Posterior vena cava (tissue), 2 donors: Measurements from ENCODE around the gene MEGF6. TPM values are rescaled to one million over a fixed set of nuclear protein-coding genes. Genes with fewer than 3 reads are reported as not detected.
A peak's percentile ranks its signal among the peaks of the same experiment; 100 is the strongest.

ENCODE experiments used
- DNase-seq: peaks from one replicate; pipeline ENCODE4 v3.0.0-alpha.2; 2020; ENCODE audit warnings: low spot score
- intact Hi-C, 2 donors: fragments of 100-400 bp; cut with DNase I; formaldehyde crosslinking; loops; one replicate each; pipeline versions ENCODE4 v1.14.1 to v1.14.2; 2022 to 2023
- total RNA-seq, 2 donors: library from RNA; stranded (reverse); fragmentation: NEBNext Ultra II Directional; extraction: Animal tissue kit (Norgen Biotek cat#: 25700); gene quantifications; one replicate each; pipeline ENCODE4 v1.2.1, GENCODE V29; 2021
- donor health status: DM: yes; HTN: yes; CAD: no.
- donor health status: DM: yes; HTN: yes; CAD: no.

MEGF6 gene
- total RNA-seq, 2 donors from 2014 or later = 82.3 to 123 TPM

DNA sequence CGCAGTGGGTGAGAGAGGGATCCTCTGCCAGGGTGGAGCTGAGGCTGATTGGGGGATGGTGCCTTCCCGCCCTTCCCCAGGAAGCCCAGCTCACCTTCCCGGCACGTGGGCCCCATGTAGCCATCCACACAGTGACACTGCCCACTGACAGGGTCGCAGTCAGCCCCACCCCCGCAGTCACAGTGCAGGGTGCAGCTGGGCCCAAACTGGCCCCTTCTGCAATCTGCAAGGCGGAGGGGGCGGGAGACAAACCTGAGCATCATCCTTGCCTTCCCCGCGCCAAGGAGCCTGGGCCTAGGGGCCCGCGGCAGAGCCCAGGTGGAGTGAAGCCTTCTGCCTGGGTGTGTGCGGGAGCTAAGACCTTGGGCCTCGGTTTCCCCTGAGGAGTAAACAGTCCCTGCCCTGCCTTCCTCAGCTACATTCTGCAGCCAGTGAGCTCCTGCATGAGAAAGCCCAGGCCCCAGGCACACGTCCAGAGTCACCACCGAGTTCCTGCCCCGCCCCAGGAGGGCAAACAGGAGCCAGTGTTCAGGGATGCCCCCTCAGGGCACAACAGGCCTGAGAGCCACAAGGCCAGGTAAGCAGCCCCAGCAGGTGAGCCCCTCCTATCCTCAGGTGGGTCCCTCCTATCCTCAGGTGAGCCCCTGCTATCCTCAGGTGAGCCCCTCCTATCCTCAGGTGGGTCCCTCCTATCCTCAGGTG lies 118.6 kb downstream of the MEGF6 start:
- intact Hi-C loops = loop anchor here (2.0 to 10.0 kb wide), 2 partner anchors 72 to 126 kb away; no protein-coding TSS in a partner anchor
- DNase-seq = no peak

DNA sequence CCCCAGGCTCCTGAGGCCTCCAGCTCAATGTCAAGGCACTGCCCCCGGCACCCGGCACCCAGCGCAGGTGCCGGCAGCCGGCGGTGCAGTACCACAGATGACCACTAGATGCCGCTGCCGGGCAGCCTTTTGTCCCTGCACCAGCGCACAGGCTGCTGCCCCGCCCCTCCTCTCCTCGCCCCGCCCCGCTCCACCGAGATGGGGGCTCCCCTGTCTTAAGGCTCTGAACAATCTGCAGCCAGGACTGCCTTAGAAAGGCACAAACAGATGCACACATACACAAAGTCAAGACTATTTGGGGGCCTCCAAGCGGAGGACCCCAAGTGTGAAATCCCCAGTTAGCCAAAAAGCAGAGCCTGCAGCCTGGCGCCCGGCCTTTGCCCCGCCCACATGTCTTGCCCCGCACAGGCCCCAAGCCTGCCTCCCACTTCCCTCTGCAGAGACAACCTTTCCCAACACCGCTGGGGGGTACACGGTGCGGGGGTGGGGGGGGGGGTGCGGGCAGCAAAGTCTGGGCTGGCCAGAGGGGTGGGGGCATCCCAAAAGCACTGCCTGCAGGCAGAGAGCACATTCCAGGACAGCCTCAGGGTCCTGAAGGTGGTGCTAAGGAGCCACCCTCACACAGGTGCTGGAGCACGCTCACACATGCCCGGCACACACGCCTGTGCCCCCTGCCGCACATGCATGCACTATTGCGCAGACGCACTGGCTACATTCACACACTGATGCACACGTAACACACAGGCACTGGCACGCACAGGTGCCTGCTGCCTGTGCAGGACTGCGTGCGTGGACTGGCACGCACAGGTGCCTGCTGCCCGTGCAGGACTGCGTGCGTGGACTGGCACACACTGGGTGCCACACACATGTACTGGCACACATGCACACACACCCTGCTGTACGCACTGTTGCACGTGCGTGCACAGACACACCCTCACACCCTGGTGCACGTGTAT lies 119.7 kb downstream of the MEGF6 start:
- DNase-seq = peak; percentile 93
- intact Hi-C loops = loop anchor here (2.0 to 10.0 kb wide), 3 partner anchors 73 to 131 kb away; no protein-coding TSS in a partner anchor

DNA sequence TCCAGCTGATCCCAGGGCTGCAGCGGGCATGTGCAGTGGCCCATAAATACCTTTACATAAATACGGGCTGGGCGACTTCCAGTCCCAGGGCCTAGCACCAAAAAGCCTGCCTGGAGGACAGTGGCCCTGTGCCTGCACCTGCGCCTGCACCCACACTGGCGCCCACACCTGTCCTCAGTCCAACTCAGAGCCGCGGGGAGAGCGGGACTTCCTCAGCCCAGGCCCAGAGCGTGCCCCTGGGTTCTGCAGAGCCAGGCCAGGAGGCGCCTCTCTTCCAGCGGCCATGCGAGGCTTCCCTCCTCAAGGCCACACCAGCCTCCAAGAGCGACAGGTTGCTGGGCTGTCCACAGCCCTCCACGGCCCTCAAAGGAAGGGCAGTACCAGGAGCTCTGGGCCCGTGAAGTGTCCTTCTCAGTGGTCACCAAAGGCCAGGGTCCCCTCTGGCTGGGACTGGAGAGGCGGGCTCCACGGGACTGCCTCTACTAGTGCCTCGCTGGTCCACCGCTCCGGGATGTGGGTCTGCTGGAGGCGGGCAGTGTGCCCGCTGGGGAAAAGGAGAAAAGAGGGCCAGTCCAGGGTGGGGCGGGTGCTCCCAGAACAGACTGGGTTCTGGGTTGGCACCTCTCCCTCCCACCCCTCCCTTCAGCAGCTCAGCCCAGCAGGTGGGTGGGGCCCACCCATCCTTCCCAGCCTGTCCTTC lies 121.1 kb downstream of the MEGF6 start:
- DNase-seq = no peak
- intact Hi-C loops = loop anchor here in 1 of 2 donors (2.0 to 10.0 kb wide), 2 partner anchors 75 to 133 kb away; no protein-coding TSS in a partner anchor

DNA sequence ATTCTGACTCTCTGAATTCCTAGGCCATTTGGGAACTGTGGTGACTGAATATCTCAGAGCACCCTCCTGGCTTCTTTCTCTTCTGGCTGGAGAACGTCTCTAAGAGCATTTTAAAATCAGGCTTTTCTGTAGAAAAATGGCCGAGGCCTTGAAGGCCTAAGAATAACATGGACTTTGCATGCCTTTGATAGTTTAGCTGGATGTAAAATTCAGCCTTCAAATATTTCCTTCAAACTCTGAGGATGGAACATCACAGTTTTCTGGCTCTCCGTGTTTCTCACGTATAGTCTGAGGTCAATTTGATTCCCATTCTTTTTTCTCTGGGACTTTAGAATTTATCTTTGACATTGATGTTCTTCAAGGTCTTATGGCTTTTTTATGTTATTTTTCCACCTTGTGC lies 122.9 kb downstream of the MEGF6 start:
- intact Hi-C loops = no loop called here
- no peak for DNase-seq

DNA sequence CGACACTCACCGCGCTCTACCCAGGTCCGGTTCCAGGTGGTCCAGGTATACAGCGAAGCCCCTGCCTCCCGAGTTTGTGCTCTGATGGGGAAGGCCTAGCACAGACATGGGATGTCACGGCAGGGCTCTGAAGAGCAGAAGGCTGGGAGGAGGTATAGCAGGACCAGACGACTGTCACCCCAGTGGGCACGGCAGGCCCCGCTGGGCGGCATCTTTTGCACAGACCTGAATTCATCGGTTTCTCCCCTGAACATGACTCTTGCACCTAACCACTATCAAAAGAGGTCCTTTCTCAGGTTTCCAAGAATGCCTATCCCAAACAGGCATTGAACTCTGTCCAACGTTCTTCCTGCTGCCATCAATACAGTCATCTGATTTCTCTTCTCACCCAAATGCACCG lies 126.3 kb downstream of the MEGF6 start:
- intact Hi-C loops = no loop called here
- DNase-seq = no peak

DNA sequence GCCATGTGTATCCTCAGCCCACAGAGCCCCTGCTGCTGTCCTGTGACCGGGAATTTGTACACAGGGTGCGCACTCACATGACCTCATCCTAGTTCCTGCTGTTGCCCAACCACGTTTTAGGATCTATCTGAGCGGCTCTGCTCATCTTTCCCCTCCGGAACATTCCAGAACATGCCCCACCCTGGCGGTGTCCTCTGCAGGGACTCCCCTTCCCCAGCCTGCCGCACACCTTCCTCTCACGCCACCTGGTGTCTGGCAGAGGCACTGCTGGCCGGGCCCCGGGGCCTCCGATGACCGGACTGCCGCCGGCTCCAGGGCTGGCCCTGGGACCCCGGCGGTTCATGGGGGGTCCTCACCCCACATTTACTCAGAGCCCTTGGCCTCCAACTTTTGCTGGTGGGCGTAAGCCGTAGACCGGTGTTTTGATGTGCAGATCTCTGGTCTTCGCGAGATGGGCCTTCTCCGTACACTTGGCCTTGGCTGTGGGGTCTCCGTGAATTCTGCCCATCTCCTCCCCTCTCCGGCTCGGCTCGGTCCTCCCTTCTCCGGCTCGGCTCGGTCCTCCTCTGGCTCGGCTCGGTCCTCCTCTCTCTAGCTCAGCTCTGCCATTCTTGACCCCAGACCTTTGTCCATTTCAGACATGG lies 127.4 kb downstream of the MEGF6 start:
- intact Hi-C loops = no loop called here
- DNase-seq = no peak

DNA sequence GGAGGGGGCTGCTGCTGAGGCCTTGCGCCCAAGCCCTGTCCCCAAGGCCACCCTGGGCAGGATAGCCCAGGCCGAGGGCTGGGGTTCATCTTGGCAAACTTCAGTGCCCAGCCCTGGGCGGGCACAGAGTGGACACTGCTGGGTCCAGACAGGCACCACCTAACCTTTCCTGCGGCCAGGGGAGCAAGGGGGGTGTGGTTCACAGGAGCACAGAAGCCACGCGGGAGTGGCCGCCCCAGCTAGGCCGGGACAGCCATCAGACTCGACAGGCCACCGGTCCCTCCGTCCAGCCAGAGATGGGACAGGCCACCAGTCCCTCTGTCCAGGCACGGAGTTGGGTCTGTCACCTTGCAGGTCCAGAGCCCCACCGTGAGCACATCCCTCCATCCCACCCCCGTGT lies 127.9 kb downstream of the MEGF6 start:
- no peak for DNase-seq
- intact Hi-C loops = no loop called here

DNA sequence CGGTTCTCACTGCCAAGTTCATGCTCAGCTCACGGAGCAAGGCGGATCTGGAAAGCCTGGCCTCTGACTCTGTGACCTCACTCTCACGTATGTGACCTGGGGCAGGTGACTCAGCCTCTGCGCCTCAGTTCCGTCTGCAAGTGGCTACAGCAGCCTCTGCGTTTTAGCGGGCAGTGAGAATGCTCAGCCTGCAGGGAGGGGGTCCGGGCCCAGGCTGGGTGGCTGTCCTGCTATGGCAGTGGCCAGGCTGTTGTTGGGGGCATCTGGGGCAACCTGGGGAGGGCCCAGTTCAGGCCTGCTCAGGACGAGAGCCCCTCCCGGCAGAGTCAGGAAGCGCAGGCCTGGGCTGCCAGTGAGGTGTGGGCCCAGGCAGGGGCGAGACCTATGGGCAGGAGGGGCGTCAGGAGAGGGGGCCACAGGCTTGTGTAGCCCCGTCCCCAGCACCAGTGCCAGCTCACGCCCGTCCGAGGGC lies 128.9 kb downstream of the MEGF6 start:
- intact Hi-C loops = no loop called here
- no peak for DNase-seq

DNA sequence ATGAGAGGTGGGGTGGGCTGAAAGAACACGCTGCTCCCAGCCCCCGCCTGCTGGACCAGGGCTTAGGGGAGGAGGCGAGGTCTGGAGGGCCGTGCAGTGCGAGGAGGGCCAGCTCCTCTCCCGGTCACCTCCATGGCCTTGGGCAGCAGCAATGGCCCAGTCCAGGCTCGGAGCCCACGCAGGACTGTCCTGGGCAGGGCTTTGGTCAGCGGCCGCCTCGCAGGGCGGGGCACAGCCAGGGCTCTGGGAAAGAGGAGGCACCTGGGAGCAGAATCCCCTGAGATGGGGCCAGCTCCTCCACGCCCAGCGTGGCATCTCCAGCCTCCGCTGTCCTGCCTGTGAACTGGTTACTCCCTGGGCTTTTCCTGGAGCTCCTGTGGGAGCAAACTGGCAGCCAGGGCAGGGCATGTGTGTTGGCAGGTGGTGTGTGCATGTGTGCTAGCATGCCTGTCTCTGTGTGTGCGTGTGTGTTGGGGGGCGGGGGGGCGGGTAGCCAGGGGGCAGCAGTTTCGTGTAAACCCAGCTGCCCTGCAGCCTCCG lies 129.4 kb downstream of the MEGF6 start:
- no peak for DNase-seq
- intact Hi-C loops = no loop called here

DNA sequence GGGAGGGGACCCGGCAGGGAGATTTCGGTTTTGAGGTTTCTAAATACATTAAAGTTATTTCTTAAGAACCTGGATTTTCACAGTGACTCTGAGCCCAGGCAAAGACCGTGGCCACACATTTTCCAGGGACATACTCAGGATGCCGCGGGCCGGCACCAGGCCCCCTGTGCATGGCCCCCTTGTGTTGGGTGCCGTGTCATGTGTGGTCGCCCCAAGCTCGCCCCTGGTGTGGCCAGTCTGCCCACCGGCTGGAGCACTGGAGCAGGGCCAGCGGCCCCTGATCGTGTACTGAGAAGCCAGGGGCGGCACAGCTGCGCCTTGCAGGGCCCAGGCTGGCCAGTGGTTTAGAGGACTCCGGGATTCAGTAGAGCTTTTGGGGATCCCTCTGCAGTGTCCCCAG lies 130.3 kb downstream of the MEGF6 start:
- DNase-seq = no peak
- intact Hi-C loops = no loop called here

DNA sequence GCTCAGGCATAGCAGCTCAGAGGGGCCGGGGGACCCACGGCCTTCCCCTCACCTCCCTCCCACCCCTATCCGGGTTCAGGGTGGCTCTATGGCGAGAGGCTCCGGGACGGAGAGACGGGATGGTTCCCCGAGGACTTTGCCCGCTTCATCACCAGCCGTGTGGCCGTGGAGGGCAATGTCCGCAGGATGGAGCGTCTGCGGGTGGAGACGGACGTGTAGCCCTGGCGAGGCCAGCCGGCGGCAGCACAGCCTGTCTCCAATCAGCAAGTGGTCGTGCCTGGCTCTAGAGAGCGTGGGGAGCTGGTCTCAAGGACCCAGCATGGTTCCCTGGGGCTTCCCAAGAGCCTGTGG lies 131.0 kb downstream of the MEGF6 start:
- no peak for DNase-seq
- intact Hi-C loops = no loop called here

DNA sequence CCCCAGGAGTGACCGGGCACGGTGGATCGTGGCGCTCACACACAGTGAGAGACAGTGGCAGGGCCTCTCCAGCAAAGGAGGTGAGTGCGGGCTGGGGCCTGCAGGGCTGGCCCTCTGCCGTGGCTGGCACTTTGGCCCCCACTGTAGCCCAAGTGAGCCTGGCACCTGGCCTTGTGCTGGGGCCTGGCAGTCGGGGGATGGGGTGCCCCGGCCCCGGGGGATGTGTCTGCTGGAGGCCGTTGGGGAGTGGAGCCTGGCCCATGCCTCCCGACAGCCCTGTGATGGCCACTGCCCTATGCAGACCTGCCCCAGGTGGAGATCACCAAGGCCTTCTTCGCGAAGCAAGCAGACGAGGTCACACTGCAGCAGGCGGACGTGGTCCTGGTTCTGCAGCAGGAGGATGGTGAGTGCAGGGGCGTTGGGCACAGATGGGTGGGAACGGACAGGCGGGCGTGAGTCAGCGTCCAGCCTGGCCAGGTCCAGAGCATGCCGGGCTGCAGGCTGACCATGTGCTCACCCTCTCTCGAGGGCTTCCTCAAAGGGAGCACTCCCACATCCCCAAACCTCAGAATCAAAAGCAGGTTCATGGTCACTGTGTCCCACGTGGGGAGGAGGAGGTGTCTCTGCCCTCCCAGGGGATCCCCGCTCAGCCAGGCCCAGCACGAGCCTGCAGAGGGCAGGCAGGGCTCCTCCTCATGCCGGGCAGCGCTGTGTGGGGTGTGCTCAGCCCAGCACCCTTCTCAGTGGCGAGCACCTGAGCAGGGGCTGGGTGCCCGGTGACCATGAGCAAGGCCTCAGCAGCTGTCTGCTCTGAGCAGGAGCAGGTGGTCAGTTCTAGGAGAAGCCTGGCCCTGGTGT lies 131.6 kb downstream of the MEGF6 start:
- no peak for DNase-seq
- intact Hi-C loops = no loop called here

DNA sequence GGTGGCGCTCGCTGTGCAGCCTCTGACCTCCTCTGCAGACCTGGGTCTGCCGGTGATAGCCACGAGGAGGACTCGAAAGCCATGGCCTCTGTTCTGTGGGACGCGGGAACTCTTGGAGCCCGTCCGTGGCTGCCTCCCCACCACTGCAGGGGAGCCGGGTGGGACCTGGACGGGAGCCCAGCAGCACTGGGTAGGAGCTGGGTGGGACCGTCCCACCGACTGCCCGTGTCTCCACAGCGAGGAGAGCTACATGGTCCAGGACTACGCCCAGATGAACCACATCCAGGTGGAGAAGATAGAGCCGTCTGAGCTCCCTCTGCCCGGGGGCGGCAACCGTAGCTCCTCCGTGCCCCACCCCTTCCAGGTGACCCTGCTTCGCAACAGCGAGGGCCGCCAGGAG lies 133.1 kb downstream of the MEGF6 start:
- intact Hi-C loops = no loop called here
- DNase-seq = no peak

DNA sequence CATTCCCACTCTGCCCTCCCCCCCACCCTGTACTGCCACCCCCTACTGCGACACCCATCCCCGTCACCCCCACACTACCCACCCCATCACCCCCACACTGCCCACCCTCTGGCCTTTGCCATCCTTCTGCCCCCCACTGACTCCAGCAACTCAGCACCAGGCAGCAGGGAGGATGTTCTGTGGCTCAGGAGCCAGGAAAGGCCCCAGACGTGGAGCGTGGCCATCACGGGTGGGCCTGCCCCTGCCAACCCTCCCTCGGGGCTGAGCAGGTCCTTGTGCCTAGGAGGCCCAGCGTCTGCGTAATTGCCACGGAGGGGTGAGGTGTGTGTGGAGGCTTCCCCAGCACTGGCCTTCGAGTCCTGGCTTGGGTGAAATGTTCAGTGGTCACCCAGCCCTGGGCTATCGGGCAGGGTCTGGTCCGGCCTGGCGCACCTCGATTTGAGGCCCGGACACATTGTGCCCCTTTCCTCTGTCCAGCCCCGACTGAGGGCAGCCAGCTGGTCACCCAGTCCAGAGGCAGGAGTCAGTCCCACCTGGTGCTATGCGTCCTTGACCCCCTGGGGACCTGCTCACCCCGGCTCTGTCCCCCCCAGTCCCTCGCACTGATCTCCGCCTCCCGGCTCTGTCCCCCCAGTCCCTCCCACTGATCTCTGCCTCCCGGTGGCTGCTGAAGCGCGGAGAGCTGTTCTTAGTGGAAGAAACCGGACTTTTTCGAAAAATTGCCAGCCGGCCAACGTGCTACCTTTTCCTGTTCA lies 133.9 kb downstream of the MEGF6 start:
- intact Hi-C loops = no loop called here
- no peak for DNase-seq

DNA sequence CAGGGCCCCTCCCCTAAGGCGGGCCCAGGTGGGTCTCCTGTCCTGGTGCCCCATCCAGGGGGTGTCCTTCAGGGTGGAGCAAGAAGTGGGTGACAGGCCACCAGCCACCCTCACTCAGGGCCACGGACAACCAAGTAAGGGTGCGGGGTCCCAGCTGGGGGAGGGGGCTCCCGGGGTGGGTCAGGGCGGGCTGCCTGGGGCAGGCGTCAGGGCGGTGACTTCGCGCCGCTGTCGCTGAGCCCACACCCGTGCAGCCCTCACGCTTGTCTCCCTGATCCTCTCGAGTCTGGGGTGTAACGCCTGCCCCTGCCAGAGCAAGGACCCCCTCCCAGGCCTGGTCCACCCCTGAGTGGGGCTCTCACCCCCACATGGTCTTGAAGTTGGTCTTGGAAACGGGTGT lies 134.6 kb downstream of the MEGF6 start:
- intact Hi-C loops = no loop called here
- no peak for DNase-seq

DNA sequence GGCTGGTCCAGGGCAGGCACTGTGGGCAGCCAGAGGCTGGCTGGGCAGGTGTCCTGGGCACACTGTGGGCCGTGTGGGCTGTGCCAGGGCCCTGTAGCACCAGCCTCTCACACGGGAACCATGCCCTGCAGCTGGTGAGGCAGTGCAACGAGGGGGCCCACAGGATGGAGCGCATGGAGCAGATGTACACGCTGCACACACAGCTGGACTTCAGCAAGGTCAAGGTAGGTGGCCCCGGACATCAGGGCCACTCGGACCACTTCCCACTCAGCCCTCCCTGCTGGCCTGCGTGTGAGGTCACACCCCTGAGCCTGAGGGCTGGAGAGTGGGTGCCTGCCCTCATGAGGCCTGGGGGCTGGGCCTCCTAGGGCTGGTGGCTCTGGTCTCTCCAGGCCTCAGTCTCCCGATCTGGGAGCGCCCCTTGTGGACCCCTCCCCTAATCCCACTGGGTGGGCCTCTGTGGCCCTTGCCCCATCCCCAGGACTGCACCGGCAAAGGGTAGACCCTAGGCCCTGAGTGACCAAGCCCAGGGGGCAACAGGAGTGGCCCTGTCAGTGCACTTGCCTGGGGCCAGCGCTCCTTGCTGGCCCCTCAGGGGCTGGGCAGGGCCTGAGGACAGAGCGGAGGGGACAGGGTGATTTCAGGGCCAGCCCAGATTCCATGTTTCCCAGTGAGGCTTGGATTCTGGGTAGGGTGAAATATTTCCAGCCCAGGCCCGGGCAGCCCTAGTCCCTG lies 135.3 kb downstream of the MEGF6 start:
- intact Hi-C loops = no loop called here

DNA sequence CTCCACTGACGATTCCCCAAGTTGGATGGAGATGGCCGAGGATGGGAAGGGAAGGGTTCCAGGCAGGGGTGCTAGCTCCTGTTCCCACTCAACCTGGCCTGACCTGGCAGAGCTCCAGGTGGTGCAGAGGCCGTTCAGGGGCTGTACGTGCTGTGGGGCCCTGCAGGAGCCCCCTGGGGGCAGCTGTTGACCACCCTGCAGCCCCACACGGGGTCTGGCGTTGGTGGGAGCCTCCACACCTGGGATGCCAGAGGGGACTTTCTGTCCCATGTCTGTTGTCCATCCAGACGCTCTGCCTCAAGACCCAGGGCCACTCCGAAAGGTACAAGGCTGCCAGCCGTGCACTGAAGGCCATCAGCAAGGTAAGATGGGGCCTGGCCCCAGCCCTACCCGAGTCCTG lies 136.9 kb downstream of the MEGF6 start:
- intact Hi-C loops = no loop called here
- DNase-seq = no peak

More for the DNA sequence above, 135.3 kb downstream of the MEGF6 start:
- DNase-seq = no peak
